ENCODE measurements around the gene PCLO. TPM values are rescaled to one million over a fixed set of nuclear protein-coding genes. Genes with fewer than 3 reads are reported as not detected.

PCLO gene
- total and polyA plus RNA-seq, 2 of the 4 experiments (the other 2 are of a cell fraction), result under 0.01 to 0.05 TPM

DNA sequence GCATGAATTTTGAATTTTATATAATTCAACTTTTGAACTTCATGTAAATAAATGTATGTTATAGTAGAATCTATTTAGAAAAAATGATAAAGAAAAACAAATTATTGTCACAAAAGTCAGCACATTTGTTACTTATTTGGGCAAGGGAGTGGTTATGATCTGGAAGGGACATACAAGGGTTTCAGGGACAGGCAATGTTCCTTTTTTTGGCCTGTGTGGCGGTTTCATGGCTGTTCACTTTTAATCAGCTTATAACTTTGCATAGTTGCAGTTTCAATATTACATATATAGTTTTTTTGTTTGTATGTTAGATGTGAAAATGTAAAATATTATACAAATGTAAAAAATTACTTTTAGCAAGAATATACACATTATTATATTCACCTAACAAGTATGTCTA, 256.2 kb downstream of the PCLO start:
- CTCF ChIA-PET, result no interaction called here
- Histone ChIP-seq H3K27me3 (ENCODE audit: control insufficient read depth, insufficient read depth, low read length) (no peaks in the 10 kb centered on the region), H4K91ac (ENCODE audit: insufficient read depth, low read depth, low read length) (no peak overlapping the region), H2AK5ac (ENCODE audit: low read depth, low read length) (no peak overlapping the region), H3K36me3 (ENCODE audit: control insufficient read depth, insufficient read depth, low read length) (no peaks in the 10 kb centered on the region), H4K8ac (ENCODE audit: low read depth in 2 of 2, low read length in 2 of 2) (no peak overlapping the region), H2BK15ac (ENCODE audit: low read depth, low read length) (no peak overlapping the region), H3K79me1 (ENCODE audit: low read depth in 1 of 2, low read length in 2 of 2) (no peaks in the 10 kb centered on the region), H2BK5ac (ENCODE audit: low read depth, low read length, poor library complexity, severe bottlenecking) (no peak overlapping the region), H2AFZ (replicated peaks; ENCODE audit: low read length, poor library complexity) (no peak overlapping the region), H3K14ac (replicated peaks; ENCODE audit: low read depth, low read length) (no peak overlapping the region), H3K9ac (ENCODE audit: low read depth, low read length) (no peak overlapping the region), H3K9me3 (ENCODE audit: control insufficient read depth, insufficient read depth, low read length) (no peaks in the 10 kb centered on the region), H4K20me1 (ENCODE audit: insufficient read depth, low read length) (no peaks in the 10 kb centered on the region), H2BK120ac (ENCODE audit: low read depth, low read length) (no peak overlapping the region), H3K56ac (ENCODE audit: extremely low read depth, insufficient read depth, low read length) (no peak overlapping the region), H3K4me2 (ENCODE audit: low read depth, low read length) (no peak overlapping the region), H3K9me1 (ENCODE audit: insufficient read depth, low read length) (no peaks in the 10 kb centered on the region), H3K4me1 (ENCODE audit: control insufficient read depth, insufficient read depth, low read length) (no peaks in the 10 kb centered on the region), H3K18ac (ENCODE audit: low read depth, low read length) (no peak overlapping the region), H3K27ac (ENCODE audit: insufficient read depth, low read length) (no peak overlapping the region), H4K5ac (ENCODE audit: low read depth, low read length) (no peak overlapping the region), H2BK20ac (ENCODE audit: low read depth, low read length) (no peak overlapping the region), H3K4me3 (ENCODE audit: insufficient read depth, low read depth, low read length) (no peak overlapping the region), H2AK9ac (replicated peaks; ENCODE audit: low read depth, low read length, poor library complexity) (no peak overlapping the region), H3K23ac (ENCODE audit: low read depth, low read length) (no peak overlapping the region), H3K4ac (ENCODE audit: low read depth, low read length) (no peak overlapping the region)
- TF ChIP-seq MXI1 (IDR thresholded peaks at IDR 0.05; ENCODE audit: borderline replicate concordance, low read depth, low read length), result no peak
- no peak for TF ChIP-seq POLR2A (IDR thresholded peaks at IDR 0.05; ENCODE audit: low read depth, low read length)
- POLR2A ChIA-PET (ENCODE audit: unreplicated experiment), result no interaction called here
- in situ Hi-C loops (cut with MboI; ENCODE audit: low sequenced_read_pairs) (no loop called here), dilution Hi-C loops (cut with HindIII; ENCODE audit: low sequenced_read_pairs, unreplicated experiment) (no loop called here), intact Hi-C loops (cut with micrococcal nuclease) (no loop called here)
- ATAC-seq (ENCODE audit: low read depth) (no peak), DNase-seq (no peak)
- BruUV-seq (replicated peaks), result no TSS peak
- no CpG with 5 or more reads among the region's 1 CpG for WGBS, 2 experiments (ENCODE audit: extremely low coverage in 2 of 2, insufficient read length in 1 of 2)
